ENCODE measurements around the gene PEX6.
A peak's percentile ranks its signal among the peaks of the same experiment; 100 is the strongest.

The PEX6 gene

GRCh38 chr6:42929821-42930360 lies 49.1 kb downstream of the PEX6 start:
- WGBS, 2 donors (ENCODE audit: extremely low coverage in 2 of 2, insufficient read length in 2 of 2, insufficient replicate concordance in 1 of 2): no CpG with 5 or more reads among the region's 16 CpGs
- Histone ChIP-seq H3K14ac (ENCODE audit: low read length) (no peak overlapping the region), H3K4me3 (ENCODE audit: low read length in 2 of 2) (peak overlapping the region; percentile 72 to 84), H3K4me2 (ENCODE audit: insufficient read depth, low read length, poor library complexity, severe bottlenecking) (peak overlapping the region; percentile 82), H2BK5ac (ENCODE audit: low read length) (peak overlapping the region; percentile 56), H3K27ac (replicated peaks; ENCODE audit: low read length) (peak overlapping the region; percentile 90), H3K27me3 (ENCODE audit: control insufficient read depth in 3 of 3, insufficient read depth in 3 of 3, low read depth in 1 of 3, low read length in 3 of 3) (no peaks in the 10 kb centered on the region), H2BK120ac (ENCODE audit: low read depth, low read length) (no peak overlapping the region), H3K79me1 (ENCODE audit: low read depth, low read length) (peaks cover 5% of the 10 kb centered on the region), H3K4me1 (ENCODE audit: control insufficient read depth in 2 of 2, insufficient read depth in 1 of 2, low read depth in 1 of 2, low read length in 2 of 2) (peaks cover 4 to 5% of the 10 kb centered on the region in 2 donors), H3K9me3 (replicated peaks in 1 of 2; ENCODE audit: control insufficient read depth in 2 of 2, insufficient read depth in 1 of 2, low read depth in 1 of 2, low read length in 2 of 2) (peaks cover 0 to 3% of the 10 kb centered on the region in 2 donors), H3K9ac (ENCODE audit: low read depth, low read length, poor library complexity) (peak overlapping the region; percentile 94), H3K23ac (ENCODE audit: low read depth, low read length, poor library complexity) (no peak overlapping the region), H2AK5ac (ENCODE audit: low read depth, low read length) (no peak overlapping the region), H2AFZ (ENCODE audit: low read length) (peak overlapping the region; percentile 92), H4K8ac (ENCODE audit: low read depth, low read length) (no peak overlapping the region), H3K36me3 (replicated peaks in 1 of 2; ENCODE audit: control insufficient read depth in 2 of 2, insufficient read depth in 2 of 2, low read length in 2 of 2) (peaks cover 10 to 37% of the 10 kb centered on the region in 2 donors), H4K91ac (ENCODE audit: low read depth, low read length, poor library complexity) (no peak overlapping the region), H2BK12ac (ENCODE audit: low read length) (no peak overlapping the region), H3K18ac (ENCODE audit: low read length) (peak overlapping the region; percentile 98), H3K4ac (ENCODE audit: low read length) (no peak overlapping the region), H2BK15ac (ENCODE audit: low read length) (peak overlapping the region; percentile 42)
- no peak for DNase-seq (ENCODE audit: low spot score)

- Histone ChIP-seq H2BK5ac (ENCODE audit: low read length) (peak within 1 kb of the TSS; percentile 56), H2BK120ac (ENCODE audit: low read depth, low read length) (no peak within 1 kb of the TSS), H3K18ac (ENCODE audit: low read length) (peak within 1 kb of the TSS; percentile 98), H3K4ac (ENCODE audit: low read length) (peak within 1 kb of the TSS; percentile 77), H3K27ac (replicated peaks; ENCODE audit: low read length) (peak within 1 kb of the TSS; percentile 90), H3K14ac (ENCODE audit: low read length) (no peak within 1 kb of the TSS), H3K9me3 (replicated peaks in 1 of 2; ENCODE audit: control insufficient read depth in 2 of 2, insufficient read depth in 1 of 2, low read depth in 1 of 2, low read length in 2 of 2) (peaks cover 0 to under 1% of the 10 kb centered on the region in 2 donors), H3K4me3 (ENCODE audit: low read length in 2 of 2) (peak within 1 kb of the TSS; percentile 72 to 84), H3K4me2 (ENCODE audit: insufficient read depth, low read length, poor library complexity, severe bottlenecking) (peak within 1 kb of the TSS; percentile 82), H3K23ac (ENCODE audit: low read depth, low read length, poor library complexity) (no peak within 1 kb of the TSS), H2AFZ (ENCODE audit: low read length) (peak within 1 kb of the TSS; percentile 92), H3K36me3 (replicated peaks in 1 of 2; ENCODE audit: control insufficient read depth in 2 of 2, insufficient read depth in 2 of 2, low read length in 2 of 2) (peaks cover 6 to 30% of the 10 kb centered on the region in 2 donors), H2BK15ac (ENCODE audit: low read length) (peak within 1 kb of the TSS; percentile 42), H4K8ac (ENCODE audit: low read depth, low read length) (no peak within 1 kb of the TSS), H2BK12ac (ENCODE audit: low read length) (peak within 1 kb of the TSS; percentile 30), H2AK5ac (ENCODE audit: low read depth, low read length) (peak within 1 kb of the TSS; percentile 42), H3K9ac (ENCODE audit: low read depth, low read length, poor library complexity) (peak within 1 kb of the TSS; percentile 94), H3K79me1 (ENCODE audit: low read depth, low read length) (peaks cover 5% of the 10 kb centered on the region), H4K91ac (ENCODE audit: low read depth, low read length, poor library complexity) (no peak within 1 kb of the TSS), H3K4me1 (ENCODE audit: control insufficient read depth in 2 of 2, insufficient read depth in 1 of 2, low read depth in 1 of 2, low read length in 2 of 2) (peaks cover 4 to 5% of the 10 kb centered on the region in 2 donors), H3K27me3 (ENCODE audit: control insufficient read depth in 3 of 3, insufficient read depth in 3 of 3, low read depth in 1 of 3, low read length in 3 of 3) (no peaks in the 10 kb centered on the region)
- WGBS, 2 donors (ENCODE audit: extremely low coverage in 2 of 2, insufficient read length in 2 of 2, insufficient replicate concordance in 1 of 2): no CpG with 5 or more reads among the region's 63 CpGs
- DNase-seq (ENCODE audit: low spot score): peak; percentile 97
Observed at GRCh38 chr6:42928986-42929820, 49.8 kb downstream of the PEX6 start, which contains the start of gene CNPY3. Gene CNPY3, plus strand, starts transcription at chr6:42929480. Its CDS starts 91 bp downstream, at chr6:42929571.

- peak overlapping the region; percentile 19 for H2BK5ac ChIP-seq (ENCODE audit: low read length)
- no peak overlapping the region for H2BK120ac ChIP-seq (ENCODE audit: low read depth, low read length)
- H3K79me1 ChIP-seq (ENCODE audit: low read depth, low read length): no peaks in the 10 kb centered on the region
- peak overlapping the region; percentile 30 for H2BK12ac ChIP-seq (ENCODE audit: low read length)
- no peak overlapping the region for H3K4ac ChIP-seq (ENCODE audit: low read length)
- no peak for DNase-seq (ENCODE audit: low spot score)
- H3K4me3 ChIP-seq (ENCODE audit: low read length in 2 of 2): no peak overlapping the region
- no peak overlapping the region for H4K8ac ChIP-seq (ENCODE audit: low read depth, low read length)
- no CpG with 5 or more reads among the region's 23 CpGs for WGBS, 2 donors (ENCODE audit: extremely low coverage in 2 of 2, insufficient read length in 2 of 2, insufficient replicate concordance in 1 of 2)
- H2BK15ac ChIP-seq (ENCODE audit: low read length): peak overlapping the region; percentile 76
- peak overlapping the region; percentile 33 for H3K18ac ChIP-seq (ENCODE audit: low read length)
- H3K14ac ChIP-seq (ENCODE audit: low read length): peak overlapping the region; percentile 17
- peak overlapping the region; percentile 47 for H2AK5ac ChIP-seq (ENCODE audit: low read depth, low read length)
- H3K23ac ChIP-seq (ENCODE audit: low read depth, low read length, poor library complexity): peak overlapping the region; percentile 89
- H3K4me2 ChIP-seq (ENCODE audit: insufficient read depth, low read length, poor library complexity, severe bottlenecking): no peak overlapping the region
- no peak overlapping the region for H3K9ac ChIP-seq (ENCODE audit: low read depth, low read length, poor library complexity)
- H3K36me3 ChIP-seq (replicated peaks in 1 of 2; ENCODE audit: control insufficient read depth in 2 of 2, insufficient read depth in 2 of 2, low read length in 2 of 2): no peaks in the 10 kb centered on the region
- H2AFZ ChIP-seq (ENCODE audit: low read length): peak overlapping the region; percentile 61
- no peaks in the 10 kb centered on the region for H3K9me3 ChIP-seq (replicated peaks in 1 of 2; ENCODE audit: control insufficient read depth in 2 of 2, insufficient read depth in 1 of 2, low read depth in 1 of 2, low read length in 2 of 2)
- H3K27me3 ChIP-seq (ENCODE audit: control insufficient read depth in 3 of 3, insufficient read depth in 3 of 3, low read depth in 1 of 3, low read length in 3 of 3): no peaks in the 10 kb centered on the region
- peaks cover 2 to 5% of the 10 kb centered on the region in 2 donors for H3K4me1 ChIP-seq (ENCODE audit: control insufficient read depth in 2 of 2, insufficient read depth in 1 of 2, low read depth in 1 of 2, low read length in 2 of 2)
- no peak overlapping the region for H4K91ac ChIP-seq (ENCODE audit: low read depth, low read length, poor library complexity)
- no peak overlapping the region for H3K27ac ChIP-seq (replicated peaks; ENCODE audit: low read length)
Observed at GRCh38 chr6:42925248-42925857, 53.6 kb downstream of the PEX6 start.

- Histone ChIP-seq H3K36me3 (replicated peaks in 1 of 2; ENCODE audit: control insufficient read depth in 2 of 2, insufficient read depth in 2 of 2, low read length in 2 of 2) (no peaks in the 10 kb centered on the region), H2BK5ac (ENCODE audit: low read length) (no peak overlapping the region), H2BK120ac (ENCODE audit: low read depth, low read length) (no peak overlapping the region), H3K4ac (ENCODE audit: low read length) (no peak overlapping the region), H3K14ac (ENCODE audit: low read length) (no peak overlapping the region), H2AFZ (ENCODE audit: low read length) (no peak overlapping the region), H3K9me3 (replicated peaks in 1 of 2; ENCODE audit: control insufficient read depth in 2 of 2, insufficient read depth in 1 of 2, low read depth in 1 of 2, low read length in 2 of 2) (no peaks in the 10 kb centered on the region), H2BK15ac (ENCODE audit: low read length) (no peak overlapping the region), H3K4me2 (ENCODE audit: insufficient read depth, low read length, poor library complexity, severe bottlenecking) (no peak overlapping the region), H3K79me1 (ENCODE audit: low read depth, low read length) (no peaks in the 10 kb centered on the region), H4K8ac (ENCODE audit: low read depth, low read length) (no peak overlapping the region), H3K23ac (ENCODE audit: low read depth, low read length, poor library complexity) (no peak overlapping the region), H3K9ac (ENCODE audit: low read depth, low read length, poor library complexity) (no peak overlapping the region), H3K18ac (ENCODE audit: low read length) (peak overlapping the region; percentile 27), H3K4me3 (ENCODE audit: low read length in 2 of 2) (no peak overlapping the region), H3K4me1 (ENCODE audit: control insufficient read depth in 2 of 2, insufficient read depth in 1 of 2, low read depth in 1 of 2, low read length in 2 of 2) (peaks cover 2 to 5% of the 10 kb centered on the region in 2 donors), H2BK12ac (ENCODE audit: low read length) (no peak overlapping the region), H3K27ac (replicated peaks; ENCODE audit: low read length) (no peak overlapping the region), H2AK5ac (ENCODE audit: low read depth, low read length) (no peak overlapping the region), H3K27me3 (ENCODE audit: control insufficient read depth in 3 of 3, insufficient read depth in 3 of 3, low read depth in 1 of 3, low read length in 3 of 3) (no peaks in the 10 kb centered on the region), H4K91ac (ENCODE audit: low read depth, low read length, poor library complexity) (no peak overlapping the region)
- no CpG with 5 or more reads among the region's 2 CpGs for WGBS, 2 donors (ENCODE audit: extremely low coverage in 2 of 2, insufficient read length in 2 of 2, insufficient replicate concordance in 1 of 2)
- no peak for DNase-seq (ENCODE audit: low spot score)
Observed at GRCh38 chr6:42923666-42924065, 55.3 kb downstream of the PEX6 start.
